HG03103 (cell line): ENCODE results near the gene NAB1.
A peak's percentile ranks its signal among the peaks of the same experiment; 100 is the strongest.

Experiments used
- ATAC-seq: cut with Tn5 transposase; IDR thresholded peaks from one replicate; pipeline ENCODE4 v1.9.1; 2021; ENCODE audit warnings: low read depth; ENCODE audit not compliant: unreplicated experiment

The NAB1 gene

DNA sequence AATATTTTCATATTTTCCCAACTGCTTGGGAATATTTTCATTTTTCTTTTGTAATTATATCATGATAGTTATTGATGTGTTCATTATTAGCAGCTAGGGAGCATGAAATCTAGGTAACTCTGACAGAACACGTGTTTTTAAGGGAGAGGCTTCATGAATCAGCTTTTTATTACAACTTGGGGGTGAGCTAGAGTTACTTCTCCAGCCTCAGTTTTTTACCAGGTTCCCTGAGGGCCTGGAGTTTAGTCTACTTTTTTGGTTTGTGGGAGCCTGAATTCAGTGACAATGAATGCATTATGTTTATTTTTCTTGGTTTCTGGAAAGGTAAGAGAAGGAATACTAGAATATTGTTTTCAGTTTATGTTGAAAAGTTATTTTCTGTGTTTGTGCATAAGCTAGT lies 18.0 kb downstream of the NAB1 start:
- no peak for ATAC-seq

DNA sequence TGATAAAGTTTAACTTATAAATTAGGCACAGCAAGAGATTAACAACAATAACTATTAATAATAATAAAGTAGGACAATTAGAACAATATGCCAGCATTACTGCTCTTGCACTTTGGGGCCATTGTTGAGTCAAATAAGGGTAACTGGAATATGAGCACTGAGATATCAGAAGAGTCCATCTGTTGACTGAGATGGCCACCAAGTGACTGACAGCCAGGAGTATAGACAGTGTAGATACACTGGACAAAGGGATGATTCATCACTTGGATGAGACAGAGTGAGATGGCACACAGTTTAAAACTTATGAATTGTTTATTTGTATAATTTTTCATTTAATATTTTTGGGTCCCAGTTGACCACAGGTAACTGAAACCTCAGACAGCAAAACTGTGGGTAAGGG lies 20.0 kb downstream of the NAB1 start:
- no peak for ATAC-seq

GRCh38 chr2:190670182-190670946 lies 21.5 kb downstream of the NAB1 start:
- peak; percentile 56 for ATAC-seq

- peak; percentile 33 for ATAC-seq
These were observed 26.2 kb downstream of the NAB1 start for GRCh38 chr2:190674966-190675650.

GRCh38 chr2:190677255-190677654 lies 28.4 kb downstream of the NAB1 start:
- no peak for ATAC-seq

- ATAC-seq, result peak; percentile 57
These were observed 29.7 kb downstream of the NAB1 start for GRCh38 chr2:190678444-190679162.

DNA sequence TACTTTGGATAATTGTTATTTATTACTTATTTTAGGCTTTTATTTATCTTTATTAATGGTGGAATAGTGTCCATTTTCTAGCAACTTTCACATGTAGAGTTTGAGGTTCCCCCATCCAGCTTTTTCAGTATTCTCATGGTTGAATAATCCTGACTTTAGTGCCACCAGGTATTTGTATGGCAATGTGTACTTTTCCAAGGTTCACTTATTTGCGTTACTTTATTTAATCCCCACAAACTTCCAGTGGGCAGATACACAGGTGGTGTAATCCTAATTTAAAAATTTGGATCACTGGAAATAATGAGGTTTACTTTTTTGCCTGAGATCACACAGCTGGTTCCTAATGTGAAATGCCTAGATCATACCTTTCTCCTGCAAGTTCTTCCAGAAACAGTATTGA lies 30.5 kb downstream of the NAB1 start:
- ATAC-seq, result no peak

- peak; percentile 44 for ATAC-seq
These were observed 31.1 kb downstream of the NAB1 start for GRCh38 chr2:190679813-190680591.

DNA sequence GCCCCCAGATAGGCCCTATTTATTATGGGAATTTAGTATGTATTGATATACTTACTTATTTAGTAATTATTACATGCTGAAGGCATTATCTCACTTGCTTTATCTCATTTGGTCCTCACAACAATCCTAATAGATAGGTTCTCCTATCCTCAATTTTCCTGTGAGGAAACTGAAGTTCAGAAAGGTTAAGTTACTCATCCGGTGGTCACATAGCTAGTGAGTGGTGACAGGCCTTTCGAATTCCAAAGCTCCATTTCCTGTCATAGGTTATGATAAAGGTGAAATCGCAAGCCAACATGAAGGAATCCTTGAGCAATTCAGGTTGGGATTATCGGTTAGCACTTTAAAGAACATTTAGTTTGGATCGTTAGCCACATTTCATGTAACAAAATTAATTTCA lies 33.3 kb downstream of the NAB1 start:
- ATAC-seq, result no peak

- ATAC-seq, result no peak
These were observed 34.9 kb downstream of the NAB1 start for GRCh38 chr2:190683802-190684201.

- ATAC-seq, result no peak
These were observed 36.0 kb downstream of the NAB1 start for GRCh38 chr2:190684931-190685330.

DNA sequence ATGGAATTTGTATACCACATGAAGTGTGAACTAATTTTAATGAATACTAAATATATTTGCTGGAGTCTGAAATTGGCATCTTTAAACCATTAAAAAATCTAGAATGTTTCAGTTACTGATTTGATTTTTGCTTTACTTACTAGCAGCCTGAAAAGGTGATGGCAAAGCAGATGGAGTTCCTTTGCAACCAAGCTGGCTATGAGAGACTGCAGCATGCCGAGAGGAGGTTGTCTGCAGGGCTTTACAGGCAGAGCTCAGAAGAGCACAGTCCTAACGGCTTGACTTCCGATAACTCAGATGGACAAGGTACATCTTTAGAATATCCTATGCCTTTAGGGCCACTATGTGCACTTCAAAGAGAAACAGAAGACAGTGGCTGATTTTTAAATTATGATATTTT lies 36.5 kb downstream of the NAB1 start:
- no peak for ATAC-seq

- ATAC-seq, result peak; percentile 46
These were observed 44.8 kb downstream of the NAB1 start for GRCh38 chr2:190693533-190694232.

- no peak for ATAC-seq
These were observed 45.6 kb downstream of the NAB1 start for GRCh38 chr2:190694479-190694878.

GRCh38 chr2:190695739-190696138 lies 46.9 kb downstream of the NAB1 start:
- ATAC-seq, result no peak

DNA sequence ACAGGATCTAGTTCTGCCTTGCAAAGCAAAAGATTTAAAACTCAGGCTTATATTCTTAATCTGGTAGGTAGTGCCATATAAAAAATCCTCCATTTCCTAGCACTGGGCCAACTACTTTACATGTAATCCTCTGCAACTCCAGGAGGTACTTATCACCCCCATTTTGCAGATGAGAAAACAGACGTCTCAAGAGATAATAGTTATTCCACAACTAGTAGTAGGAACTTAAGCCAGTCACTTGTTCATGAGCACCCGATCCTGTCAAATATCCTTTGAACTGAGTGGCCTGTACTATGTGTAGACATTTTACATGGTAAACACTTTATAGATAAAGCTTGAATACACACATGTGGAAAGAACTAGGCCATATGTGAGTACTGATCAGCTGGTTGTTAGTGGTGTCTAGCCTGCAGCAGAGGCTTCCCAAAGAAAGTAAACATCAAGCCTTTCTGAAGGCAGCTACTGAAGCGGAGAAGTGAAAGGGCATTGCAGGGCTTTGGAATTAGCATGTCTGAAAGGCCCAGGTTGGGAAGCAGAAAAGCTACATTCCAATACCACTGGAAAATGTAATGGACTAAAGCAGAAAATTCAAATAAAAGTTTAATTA lies 48.0 kb downstream of the NAB1 start:
- no peak for ATAC-seq

DNA sequence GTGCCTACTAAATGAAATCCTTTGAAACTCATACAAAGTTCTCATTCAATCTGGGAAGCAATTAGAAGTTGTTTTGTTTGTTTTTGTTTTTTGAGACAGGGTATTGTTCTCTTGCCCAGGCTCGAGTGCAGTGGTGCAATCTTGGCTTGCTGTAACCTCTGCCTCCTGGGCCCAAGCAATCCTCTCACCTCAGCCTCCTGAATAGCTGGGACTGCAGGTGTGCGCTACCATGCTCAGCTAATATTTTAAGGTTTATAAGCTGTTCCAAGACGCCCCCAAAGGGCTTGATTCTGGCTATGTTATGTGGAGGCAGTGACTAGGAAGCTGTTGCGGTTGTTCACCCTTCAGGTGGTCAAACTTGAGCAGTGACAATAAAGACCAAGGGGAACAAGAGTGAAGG lies 48.5 kb downstream of the NAB1 start:
- no peak for ATAC-seq

DNA sequence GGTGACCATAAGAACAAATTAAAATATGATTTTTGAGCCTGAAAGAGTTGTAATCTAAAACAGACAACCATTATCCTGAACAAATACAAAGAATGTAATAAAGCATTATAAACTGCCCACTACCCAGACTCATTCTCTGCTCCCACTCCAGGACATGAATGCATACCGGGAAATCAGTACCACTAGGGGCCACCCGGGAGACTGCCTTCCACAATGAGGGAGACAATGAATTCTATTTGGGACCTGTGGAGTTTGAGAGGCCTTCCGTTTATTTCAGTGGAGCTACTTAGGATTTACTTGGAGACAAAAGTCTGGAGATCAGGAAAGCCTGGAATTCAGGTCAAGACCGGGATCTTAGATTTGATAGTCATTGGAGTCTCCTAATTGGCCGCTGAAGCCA lies 50.0 kb downstream of the NAB1 start:
- ATAC-seq, result no peak

GRCh38 chr2:190701586-190701985 lies 52.7 kb downstream of the NAB1 start:
- ATAC-seq, result peak; percentile 62

- no peak for ATAC-seq
These were observed 56.4 kb downstream of the NAB1 start for GRCh38 chr2:190705280-190705679.
